Measurements from ENCODE around the gene MCUB.
A peak's percentile ranks its signal among the peaks of the same experiment; 100 is the strongest.
"Not testable (repeated sequence)": the region's sequence is repeated elsewhere in the genome, so short reads cannot be mapped to it uniquely, and the experiment has no call there.

The MCUB gene, protein sequence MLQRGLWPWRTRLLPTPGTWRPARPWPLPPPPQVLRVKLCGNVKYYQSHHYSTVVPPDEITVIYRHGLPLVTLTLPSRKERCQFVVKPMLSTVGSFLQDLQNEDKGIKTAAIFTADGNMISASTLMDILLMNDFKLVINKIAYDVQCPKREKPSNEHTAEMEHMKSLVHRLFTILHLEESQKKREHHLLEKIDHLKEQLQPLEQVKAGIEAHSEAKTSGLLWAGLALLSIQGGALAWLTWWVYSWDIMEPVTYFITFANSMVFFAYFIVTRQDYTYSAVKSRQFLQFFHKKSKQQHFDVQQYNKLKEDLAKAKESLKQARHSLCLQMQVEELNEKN

GRCh38 chr4:109559983-109560686, at the start of gene MCUB:
Gene MCUB, plus strand, starts transcription at chr4:109560246. Its CDS starts 92 bp downstream, at chr4:109560338.
- DNase-seq, result peak; percentile 32

DNA sequence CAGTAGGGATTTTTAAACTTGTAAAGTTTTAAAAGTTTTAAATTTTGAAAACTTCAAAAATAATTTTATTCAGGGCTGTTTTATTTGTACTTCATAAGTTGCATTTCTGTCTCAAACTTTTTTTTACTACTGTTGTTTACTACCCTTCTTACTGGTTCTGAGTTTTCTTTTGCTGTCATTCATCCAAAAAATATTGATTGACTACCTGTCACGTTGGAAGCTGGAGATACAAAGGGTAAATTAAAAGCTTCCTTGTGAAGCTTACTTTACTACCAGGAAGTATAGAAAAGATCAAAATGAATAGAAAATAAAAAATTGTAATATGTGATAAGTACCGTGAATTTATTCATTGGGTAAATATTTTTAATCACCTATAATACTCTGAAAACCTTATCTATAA, 49.4 kb upstream of the MCUB start:
- DNase-seq, result no peak

DNA sequence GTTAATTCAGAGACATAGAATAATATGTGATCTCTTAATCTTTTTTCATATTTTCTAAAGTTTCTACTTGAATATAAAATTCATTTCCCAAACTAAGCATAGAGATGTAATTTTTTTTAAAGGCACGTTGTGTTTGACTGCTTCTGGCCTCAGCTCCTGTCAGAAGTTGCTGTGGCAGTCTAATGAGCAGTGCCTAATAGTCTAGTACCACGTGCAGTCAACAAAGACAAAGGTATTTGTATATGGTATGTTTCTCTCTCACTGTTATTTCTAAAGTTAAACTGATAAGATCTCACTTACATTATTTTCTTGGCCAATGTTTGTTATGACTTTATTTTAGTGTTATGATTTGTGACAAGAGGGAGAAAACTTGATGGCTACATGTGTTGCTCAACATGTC, 48.6 kb upstream of the MCUB start:
- no peak for DNase-seq

- DNase-seq, result not testable (repeated sequence)
These were observed 46.7 kb upstream of the MCUB start for GRCh38 chr4:109513368-109513767.

- DNase-seq, result no peak
These were observed 27.9 kb upstream of the MCUB start for GRCh38 chr4:109532182-109532581.

DNA sequence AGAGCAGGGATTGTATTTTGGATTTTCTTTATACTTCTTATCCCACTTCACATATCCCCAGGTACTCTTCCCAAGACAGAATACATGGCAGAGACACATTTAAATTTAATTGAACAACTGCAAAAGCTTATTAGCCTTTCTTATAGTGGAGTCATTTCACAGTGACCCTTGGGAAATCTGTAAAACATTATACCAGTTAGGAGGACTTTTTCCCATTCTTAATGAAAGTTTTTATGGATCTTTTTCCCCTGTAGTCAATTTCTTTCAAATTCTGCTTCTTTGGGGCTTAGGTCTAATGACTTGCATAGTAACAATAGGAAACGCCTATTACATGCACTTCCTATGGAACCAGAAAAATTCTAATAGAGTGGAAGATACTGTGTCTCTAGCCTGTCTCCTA, 14.6 kb upstream of the MCUB start:
- DNase-seq, result no peak

GRCh38 chr4:109547394-109547793, 12.7 kb upstream of the MCUB start:
- no peak for DNase-seq

DNA sequence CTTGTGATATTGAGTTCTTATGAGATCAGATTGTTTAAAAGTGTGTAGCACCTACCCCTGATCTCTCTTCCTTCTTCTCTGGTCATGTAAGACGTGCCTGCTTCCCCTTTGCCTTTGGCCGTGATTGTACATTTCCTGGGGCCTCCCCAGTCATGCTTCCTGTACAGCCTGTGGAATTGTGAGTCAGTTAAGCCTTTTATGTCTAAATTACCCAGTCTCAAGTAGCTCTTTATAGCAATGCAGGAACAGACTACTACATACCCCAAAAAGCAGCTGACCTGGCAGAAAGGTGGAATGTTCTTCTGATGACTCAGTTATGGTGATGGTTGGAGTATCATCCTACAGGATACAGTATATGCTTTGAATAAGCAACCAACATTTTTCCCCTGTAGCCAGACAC, 11.4 kb upstream of the MCUB start:
- DNase-seq, result no peak

DNA sequence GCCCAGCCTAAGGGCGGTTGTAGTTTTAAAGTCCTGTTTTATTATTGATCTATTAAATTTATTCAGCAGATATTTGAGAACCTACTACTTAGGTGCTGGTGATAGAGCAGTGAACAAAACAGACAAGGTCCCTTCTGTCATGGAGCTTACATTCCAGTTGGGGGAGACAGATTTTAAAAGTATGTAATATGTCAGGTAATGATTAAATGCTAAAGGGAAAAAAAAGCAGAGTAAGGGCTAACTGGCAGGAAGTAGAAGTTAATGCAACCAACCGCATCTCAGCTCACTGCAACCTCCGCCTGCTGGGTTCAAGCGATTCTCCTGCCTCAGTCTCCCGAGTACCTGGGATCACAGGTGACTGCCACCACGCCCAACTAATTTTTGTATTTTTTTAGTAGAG, 7.8 kb upstream of the MCUB start:
- DNase-seq, result no peak

- DNase-seq, result no peak
These were observed 6.9 kb upstream of the MCUB start for GRCh38 chr4:109553130-109553529.

DNA sequence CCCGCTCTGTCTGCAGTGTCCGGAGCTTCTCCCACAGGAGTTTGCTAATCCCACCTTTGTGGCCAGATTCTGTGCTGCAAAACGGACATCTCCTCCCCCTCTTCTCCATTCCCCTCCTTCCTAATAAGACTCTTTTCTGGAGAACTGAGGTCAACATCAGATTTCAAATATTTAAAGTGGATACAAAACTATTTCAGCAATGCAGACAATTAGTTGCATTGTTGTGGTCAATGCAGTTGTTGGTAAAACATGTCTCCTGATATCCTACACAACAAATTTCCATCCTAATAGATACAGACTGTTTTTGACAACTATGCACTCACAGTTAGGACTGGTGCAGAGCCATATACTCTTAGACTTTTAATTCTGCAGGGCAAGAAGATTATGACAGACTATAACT, 5.1 kb upstream of the MCUB start:
- no peak for DNase-seq

- DNase-seq, result no peak
These were observed 2.6 kb upstream of the MCUB start for GRCh38 chr4:109557433-109557832.

- DNase-seq, result not testable (repeated sequence)
These were observed 2.0 kb upstream of the MCUB start for GRCh38 chr4:109558095-109558494.

DNA sequence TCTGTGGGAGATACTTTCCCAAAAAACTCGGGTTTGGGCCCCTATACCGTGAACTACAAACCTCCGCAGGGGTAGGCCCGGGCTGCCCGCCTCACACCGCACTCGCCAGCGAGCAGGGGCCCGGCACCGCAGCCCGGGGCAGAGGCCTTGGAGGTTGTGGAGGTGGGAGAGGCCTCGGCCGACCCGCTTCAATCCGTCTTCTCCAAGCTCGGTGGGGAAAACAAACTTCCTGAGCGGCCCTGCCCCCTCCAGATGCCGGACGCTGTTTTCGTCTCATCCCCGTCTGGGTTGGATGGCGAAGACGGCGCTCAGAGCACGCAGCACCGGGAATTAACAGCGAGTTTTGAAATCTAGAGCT, 442 bp upstream of the MCUB start:
- DNase-seq, result no peak

DNA sequence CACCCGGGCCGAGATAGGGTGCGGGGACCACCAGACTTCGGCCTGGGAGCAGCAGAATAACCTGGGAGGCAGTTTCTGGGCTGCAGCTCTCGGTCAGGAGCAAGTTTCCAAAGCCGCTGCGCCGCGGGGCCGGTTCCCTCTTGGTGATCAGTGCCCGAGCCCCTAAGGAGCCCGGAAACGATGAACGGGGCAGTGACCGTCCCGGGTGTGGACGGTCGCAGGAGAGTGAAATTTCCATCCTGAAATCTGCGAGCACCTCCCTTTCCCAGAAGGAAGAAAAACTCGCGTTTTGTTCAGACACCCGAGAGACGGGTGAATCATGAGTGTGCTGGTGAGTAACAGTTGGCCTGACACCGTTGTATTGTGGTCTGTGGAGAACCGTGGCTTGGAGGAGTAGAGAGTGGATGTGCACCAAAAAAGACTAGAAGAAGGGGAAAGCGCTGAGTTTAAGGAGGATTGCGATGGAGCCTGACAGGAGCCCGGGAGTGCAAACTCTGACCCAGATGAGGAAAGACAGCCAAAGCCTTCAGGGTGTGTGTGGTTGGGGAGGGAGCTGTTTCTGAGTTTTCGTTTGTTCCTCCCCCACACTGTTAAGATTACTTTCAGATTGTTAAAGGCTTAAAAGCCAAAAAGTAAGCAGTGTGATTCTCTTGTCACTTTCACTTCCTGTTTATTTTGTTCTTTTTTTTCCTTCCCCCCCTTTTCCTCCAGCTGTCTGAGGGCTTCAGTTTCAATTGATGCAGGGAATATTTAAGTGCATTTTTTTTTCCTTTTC, 828 bp downstream of the MCUB start:
- DNase-seq, result no peak

DNA sequence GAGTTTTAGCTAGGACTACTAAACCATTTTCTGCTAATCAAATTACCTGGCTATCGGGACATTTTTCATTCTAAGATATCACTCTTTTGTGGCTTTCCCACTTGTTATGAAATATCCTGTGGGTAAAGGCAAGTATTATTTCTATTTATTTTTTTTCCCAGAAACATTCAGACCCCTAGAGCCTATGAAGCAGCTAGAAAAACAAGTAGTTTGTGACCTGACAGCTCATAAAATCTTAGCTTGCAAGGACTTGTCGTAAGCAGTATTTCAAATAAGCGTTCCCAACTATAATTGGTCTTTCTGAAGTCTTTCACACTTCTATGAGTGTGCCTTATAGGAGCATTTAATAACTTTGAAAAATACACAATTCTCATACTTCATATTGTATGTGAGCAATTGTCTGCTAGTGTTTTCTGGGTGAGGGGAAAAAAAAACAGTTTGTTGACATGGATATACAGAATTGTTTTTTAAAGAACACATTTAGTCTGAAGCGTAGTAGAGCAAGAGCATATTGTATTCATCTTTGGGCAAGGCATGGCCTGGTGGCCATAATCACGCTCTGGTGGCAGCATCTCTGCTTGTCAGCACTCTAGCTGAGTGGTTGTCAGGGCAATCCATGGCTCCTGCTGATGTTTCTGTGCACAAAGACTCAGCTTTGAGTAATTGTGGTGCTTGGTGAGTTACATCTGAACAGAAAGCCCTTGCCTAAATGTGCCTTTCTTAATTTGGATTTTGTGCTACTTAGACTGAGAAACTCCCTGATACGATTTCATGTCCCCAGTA, 2.6 kb downstream of the MCUB start:
- DNase-seq, result no peak

DNA sequence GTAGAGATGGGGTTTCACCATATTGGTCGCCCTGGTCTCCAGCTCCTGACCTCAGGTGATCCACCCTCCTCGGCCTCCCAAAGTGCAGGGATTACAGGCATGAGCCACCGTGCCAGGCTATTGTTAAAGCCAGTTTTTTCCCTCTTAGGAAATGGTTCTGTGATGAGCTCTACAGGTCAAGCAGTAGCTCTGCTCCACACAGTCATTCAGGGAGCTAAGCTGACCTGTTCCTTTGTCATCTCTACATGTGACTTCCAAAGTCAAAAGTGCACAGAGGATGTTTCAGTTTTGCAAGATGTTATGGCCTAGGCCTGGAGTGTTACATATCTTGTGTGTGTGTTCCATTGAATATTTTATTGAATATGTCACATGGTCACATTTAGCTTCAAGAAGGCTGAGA, 11.4 kb downstream of the MCUB start:
- DNase-seq, result no peak

DNA sequence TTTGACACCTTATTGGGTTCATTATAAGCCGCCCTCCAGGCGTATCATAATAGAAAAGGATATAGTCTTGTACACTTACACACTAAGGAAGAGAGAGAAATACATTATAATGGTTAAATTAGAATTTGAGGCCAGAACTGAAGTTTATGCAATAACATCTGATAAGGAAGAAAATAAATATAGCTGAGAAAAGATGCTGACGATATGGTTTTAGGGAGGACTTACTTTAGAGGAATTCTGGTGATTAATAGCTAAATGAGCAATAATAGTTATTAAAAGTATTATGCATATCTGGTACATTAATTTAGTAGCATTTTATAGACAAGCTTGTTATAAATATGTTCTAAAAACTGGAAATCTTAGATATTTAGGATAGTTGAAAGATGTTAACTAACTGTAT, 12.1 kb downstream of the MCUB start:
- DNase-seq, result no peak

DNA sequence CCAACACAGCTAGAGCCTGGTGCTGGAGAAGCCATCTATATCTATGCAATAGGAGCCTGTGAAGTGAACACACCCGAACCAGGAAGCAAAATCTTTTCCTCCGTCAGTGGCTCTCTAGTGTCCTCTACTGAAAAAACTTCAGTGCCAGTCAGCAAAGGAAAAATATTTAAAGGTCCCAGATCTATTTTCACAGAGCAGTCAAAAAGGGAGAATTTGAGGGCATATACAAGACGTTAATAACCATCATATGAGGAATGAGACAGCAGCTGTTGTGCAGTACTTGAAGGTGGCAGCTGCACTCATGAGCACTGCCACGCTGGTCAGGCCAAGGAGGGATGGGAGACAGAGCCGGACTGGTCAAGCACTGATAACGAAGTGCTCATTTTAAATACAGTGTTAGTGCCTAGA, 14.4 kb downstream of the MCUB start:
- DNase-seq, result no peak

- peak; percentile 70 for DNase-seq
These were observed 15.1 kb downstream of the MCUB start for GRCh38 chr4:109574931-109575804.

GRCh38 chr4:109576462-109576861, 16.4 kb downstream of the MCUB start:
- DNase-seq, result peak; percentile 44

DNA sequence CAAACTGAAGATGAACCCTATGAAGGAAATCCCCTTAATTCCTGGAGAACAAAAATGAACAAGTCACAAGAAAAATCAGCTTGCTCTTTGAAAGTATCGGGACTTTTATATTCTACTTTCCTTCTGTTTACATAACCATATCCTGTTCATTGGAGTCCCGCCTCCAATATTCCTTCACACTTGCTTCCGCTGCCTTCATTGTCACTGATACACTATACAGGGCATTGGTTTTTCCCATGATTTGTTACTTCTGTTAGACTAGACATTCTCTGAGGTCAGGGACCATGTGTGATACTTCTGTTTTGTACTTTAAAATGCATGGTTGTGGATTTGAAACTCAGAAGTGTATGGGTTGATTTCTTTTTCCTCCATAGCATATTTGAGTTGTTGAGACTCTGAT, 18.8 kb downstream of the MCUB start:
- no peak for DNase-seq
